GM10266 (cell line): ENCODE measurements around the gene ZDHHC7.

Experiments used
- DNase-seq: peaks from one replicate; pipeline ENCODE4 v3.0.0; 2012; ENCODE audit errors: extremely low spot score
- TF ChIP-seq, protein P1 (sequence below): IDR thresholded peaks from 2 replicates; pipeline ENCODE4 v1.5.1; 2012; ENCODE audit warnings: mild to moderate bottlenecking, low read depth; ENCODE audit not compliant: control insufficient read depth, insufficient read depth; ENCODE audit errors: missing control alignments

The ZDHHC7 gene

DNA sequence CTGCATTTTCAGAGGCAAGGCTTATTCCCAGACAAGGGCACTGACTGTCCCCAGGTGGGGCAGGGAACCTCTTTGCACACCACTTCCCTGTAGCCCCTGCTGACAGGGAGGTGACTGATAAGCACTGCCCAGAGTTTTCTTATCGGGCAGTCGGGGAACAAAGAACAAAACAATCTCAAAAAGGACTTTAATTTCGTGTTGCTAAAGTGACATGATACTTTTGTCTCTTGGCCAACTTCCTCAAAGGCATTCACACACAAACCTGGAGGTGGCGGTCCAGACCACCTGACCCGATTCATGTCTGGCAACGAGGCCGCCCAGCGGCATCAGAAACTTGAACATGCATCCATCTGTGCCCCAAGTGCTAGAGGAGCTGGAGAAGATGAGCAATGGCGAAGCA lies 28.9 kb downstream of the ZDHHC7 start:
- no peak for DNase-seq
- TF ChIP-seq, protein P1, sequence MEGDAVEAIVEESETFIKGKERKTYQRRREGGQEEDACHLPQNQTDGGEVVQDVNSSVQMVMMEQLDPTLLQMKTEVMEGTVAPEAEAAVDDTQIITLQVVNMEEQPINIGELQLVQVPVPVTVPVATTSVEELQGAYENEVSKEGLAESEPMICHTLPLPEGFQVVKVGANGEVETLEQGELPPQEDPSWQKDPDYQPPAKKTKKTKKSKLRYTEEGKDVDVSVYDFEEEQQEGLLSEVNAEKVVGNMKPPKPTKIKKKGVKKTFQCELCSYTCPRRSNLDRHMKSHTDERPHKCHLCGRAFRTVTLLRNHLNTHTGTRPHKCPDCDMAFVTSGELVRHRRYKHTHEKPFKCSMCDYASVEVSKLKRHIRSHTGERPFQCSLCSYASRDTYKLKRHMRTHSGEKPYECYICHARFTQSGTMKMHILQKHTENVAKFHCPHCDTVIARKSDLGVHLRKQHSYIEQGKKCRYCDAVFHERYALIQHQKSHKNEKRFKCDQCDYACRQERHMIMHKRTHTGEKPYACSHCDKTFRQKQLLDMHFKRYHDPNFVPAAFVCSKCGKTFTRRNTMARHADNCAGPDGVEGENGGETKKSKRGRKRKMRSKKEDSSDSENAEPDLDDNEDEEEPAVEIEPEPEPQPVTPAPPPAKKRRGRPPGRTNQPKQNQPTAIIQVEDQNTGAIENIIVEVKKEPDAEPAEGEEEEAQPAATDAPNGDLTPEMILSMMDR, result no peak

DNA sequence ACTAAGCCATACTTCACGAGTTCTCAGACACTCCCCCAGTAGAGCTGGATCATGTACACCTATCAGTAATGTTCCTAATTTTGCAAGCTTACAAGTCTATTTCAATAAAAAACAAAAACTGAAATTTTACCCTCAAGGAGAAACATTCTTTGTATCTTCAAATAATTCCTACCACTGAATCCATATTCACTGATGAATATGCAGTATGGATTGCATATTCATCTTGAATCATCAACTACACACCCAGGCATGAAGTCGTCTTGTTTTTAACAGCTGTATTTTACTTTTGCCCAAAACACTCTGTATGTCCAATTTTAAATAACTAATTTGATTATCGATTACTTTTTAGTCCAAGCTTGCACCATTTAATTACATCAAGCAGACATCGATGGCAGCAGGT lies 31.8 kb downstream of the ZDHHC7 start:
- TF ChIP-seq, protein P1, result no peak
- DNase-seq, result no peak

DNA sequence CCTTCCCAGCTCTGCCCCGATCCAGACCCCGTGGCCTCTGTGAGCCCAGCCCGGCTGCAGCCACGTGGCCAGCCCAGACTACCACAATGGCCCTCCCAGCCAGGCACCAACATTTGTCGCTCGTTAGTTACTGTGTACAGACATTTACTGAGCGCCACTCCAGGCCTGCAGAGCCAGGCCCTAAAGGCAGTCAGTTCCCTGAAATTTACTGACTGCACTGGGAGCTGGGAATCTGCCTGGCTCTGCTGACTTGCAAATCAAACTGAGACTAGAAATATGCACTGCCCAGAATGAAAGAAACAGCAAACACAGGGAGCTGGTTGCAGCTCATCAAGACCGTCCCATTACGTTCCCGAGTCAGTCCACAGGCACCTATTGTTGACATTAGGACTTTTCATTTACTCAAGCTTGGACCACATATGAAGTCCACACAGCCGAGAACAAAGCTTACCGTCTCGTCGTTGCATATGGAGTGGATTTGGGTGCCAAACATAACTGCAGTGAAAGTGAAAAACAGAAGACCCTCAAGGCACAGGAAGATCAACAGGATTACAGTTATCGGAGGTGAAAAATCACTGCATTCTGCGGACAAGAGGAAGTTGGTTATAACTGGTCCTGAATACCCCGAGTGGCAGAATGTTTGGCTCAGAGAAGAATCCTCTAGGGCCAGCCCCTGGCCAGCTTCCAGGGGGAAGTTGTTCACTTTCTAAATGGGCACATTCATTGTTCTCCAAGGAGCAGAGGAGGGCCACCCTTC lies 34.5 kb downstream of the ZDHHC7 start:
- TF ChIP-seq, protein P1, result no peak

DNA sequence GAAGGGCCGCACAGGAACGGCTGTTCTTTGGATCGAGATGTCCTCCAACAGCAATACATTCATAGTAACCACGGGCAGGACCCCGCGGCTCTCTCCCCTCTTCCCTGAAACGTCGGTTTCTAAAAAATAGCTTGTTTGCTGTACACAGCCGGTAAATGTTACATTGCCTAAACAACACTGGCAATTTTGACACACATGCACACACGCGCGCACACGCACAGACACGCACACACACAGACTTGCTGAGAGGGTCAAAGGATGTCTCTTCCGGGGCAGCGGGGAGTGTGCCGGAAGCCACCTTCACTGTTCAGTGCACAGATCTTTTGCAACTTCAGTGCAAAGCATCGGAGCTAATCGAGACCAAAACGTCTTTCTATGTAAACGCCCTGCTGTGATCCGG lies 35.8 kb downstream of the ZDHHC7 start:
- TF ChIP-seq, protein P1, result no peak

More for the DNA sequence above, 34.5 kb downstream of the ZDHHC7 start:
- no peak for DNase-seq

DNA sequence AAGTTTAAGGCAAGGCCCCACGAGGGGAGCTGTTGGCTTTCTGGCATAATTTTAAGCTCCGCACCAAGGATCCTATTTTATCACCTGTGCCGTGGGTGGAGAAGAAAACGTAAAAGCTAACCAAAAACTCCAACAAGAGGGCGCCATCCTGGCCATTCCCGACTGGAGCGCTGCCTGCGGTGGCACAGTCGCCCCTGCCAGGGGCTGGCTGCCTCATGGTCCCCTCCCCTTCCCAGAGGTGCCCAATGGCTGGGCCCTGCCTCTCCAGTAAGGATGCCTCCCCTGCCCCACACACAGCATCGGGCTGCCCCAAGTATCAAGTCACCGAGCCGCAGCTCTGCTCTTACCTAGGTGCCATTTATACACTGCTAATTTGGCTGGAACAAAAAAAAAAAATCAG lies 36.3 kb downstream of the ZDHHC7 start:
- DNase-seq, result no peak
- TF ChIP-seq, protein P1, result no peak

More for the DNA sequence above, 35.8 kb downstream of the ZDHHC7 start:
- no peak for DNase-seq

DNA sequence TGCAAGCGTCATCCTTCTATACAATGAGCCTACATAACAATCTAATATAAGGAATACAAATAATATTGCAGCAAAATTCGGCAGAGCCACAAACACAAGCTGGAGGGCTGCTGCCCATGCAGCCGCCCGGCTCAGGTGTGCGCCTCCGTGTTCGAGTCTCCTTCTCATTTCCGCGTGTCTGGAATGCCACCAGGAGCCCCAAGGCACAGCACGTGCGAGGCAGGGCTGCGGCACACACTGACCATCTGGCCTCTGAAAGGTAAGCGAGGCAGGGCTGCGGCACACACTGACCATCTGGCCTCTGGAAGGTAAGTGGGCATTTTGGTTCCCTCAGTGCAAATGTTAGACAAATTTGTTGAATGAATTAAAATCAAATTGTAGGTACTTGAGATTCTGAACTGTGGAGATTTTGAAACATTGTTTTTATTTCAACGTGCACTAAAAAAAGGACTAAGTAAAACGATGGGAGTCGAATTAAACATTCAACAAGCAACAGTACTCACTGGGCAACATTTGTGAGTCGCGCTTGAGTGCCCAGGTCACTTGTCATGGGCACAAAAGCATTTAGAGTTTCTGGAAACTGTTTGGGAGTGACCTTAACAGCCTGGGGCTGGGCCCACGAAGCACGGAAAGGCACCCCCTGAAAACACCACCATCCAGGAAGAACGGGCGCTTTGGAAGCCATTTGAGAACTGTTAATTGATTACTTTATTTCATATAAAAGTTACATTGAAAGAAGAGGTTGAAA lies 37.4 kb downstream of the ZDHHC7 start:
- DNase-seq, result no peak
- TF ChIP-seq, protein P1, result no peak

DNA sequence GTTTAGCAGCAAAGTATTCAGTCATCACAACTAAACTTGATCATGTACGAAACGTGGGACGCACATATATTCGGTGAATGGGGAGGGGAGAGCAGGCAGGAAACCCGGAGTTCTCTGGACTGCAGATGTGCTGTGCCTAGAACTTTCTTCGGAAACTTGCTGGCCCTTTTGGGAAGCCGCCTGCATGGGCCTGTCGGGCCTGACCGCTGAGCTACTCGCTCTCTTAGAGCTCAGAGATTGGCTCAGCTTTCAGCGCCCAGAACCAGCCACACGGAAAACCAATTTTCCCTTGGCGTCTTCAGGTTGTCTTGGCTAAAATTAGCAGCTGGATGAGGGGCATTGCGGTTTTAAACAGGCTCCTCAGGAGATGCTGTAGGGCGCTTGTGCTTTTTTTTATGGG lies 38.1 kb downstream of the ZDHHC7 start:
- DNase-seq, result no peak
- TF ChIP-seq, protein P1, result no peak
